ENCODE results near the gene SLC8A1. TPM values are rescaled to one million over a fixed set of nuclear protein-coding genes. Genes with fewer than 3 reads are reported as not detected.

SLC8A1 gene
- total RNA-seq, 1 donor from 2014 or later = 34.8 TPM

- no peak for FAIRE-seq
Measured at GRCh38 chr2:40169856-40170255, 282.0 kb downstream of the SLC8A1 start.

GRCh38 chr2:40169430-40169829 is 282.5 kb downstream of the SLC8A1 start:
- DNase-seq (ENCODE audit: low read depth) = no peak
- Histone ChIP-seq H3K4me2 (ENCODE audit: low read length) (no peak overlapping the region), H3K79me2 (ENCODE audit: insufficient read depth, low read length) (no peaks in the 10 kb centered on the region), H2AFZ (ENCODE audit: low read depth, low read length) (no peak overlapping the region), H3K4me1 (ENCODE audit: insufficient read depth, low read length) (no peaks in the 10 kb centered on the region), H3K36me3 (ENCODE audit: insufficient read depth, low read length) (no peaks in the 10 kb centered on the region), H3K9me3 (ENCODE audit: insufficient read depth, low read depth, low read length) (no peaks in the 10 kb centered on the region), H4K20me1 (ENCODE audit: insufficient read depth, low read length) (no peaks in the 10 kb centered on the region), H3K9ac (ENCODE audit: low read length) (no peak overlapping the region), H3K27me3 (ENCODE audit: insufficient read depth, low read length) (no peaks in the 10 kb centered on the region), H3K27ac (ENCODE audit: low read depth, low read length) (no peak overlapping the region), H3K4me3 (ENCODE audit: insufficient read depth, low read depth, low read length) (no peak overlapping the region)
- no peak overlapping the region for H3K27ac Mint-ChIP-seq (ENCODE audit: unreplicated experiment)
- no peak overlapping the region for H3K4me3 Mint-ChIP-seq (ENCODE audit: unreplicated experiment)
- peaks cover 14% of the 10 kb centered on the region for H3K4me1 Mint-ChIP-seq (ENCODE audit: low read depth, unreplicated experiment)
- no peak for FAIRE-seq
- H3K9me3 Mint-ChIP-seq (ENCODE audit: unreplicated experiment) = no peaks in the 10 kb centered on the region
- no peak for TF ChIP-seq EZH2 (IDR thresholded peaks at IDR 0.05; ENCODE audit: insufficient read depth, low read length)
- TF ChIP-seq CTCF (IDR thresholded peaks at IDR 0.05; ENCODE audit: insufficient read depth, low read depth, low read length) = no peak
- peaks cover 11% of the 10 kb centered on the region for H3K36me3 Mint-ChIP-seq (ENCODE audit: low read depth, unreplicated experiment)
- H3K27me3 Mint-ChIP-seq (ENCODE audit: low read depth, unreplicated experiment) = no peaks in the 10 kb centered on the region

More at GRCh38 chr2:40169856-40170255, 282.0 kb downstream of the SLC8A1 start:
- H3K4me3 ChIP-seq (ENCODE audit: insufficient read depth, low read depth, low read length) = no peak overlapping the region
- no peaks in the 10 kb centered on the region for H3K4me1 ChIP-seq (ENCODE audit: insufficient read depth, low read length)
- no peaks in the 10 kb centered on the region for H3K27me3 ChIP-seq (ENCODE audit: insufficient read depth, low read length)
- H3K4me1 Mint-ChIP-seq (ENCODE audit: low read depth, unreplicated experiment) = peaks cover 14% of the 10 kb centered on the region
- peaks cover 6% of the 10 kb centered on the region for H3K36me3 Mint-ChIP-seq (ENCODE audit: low read depth, unreplicated experiment)
- no peak overlapping the region for H3K27ac Mint-ChIP-seq (ENCODE audit: unreplicated experiment)
- no peak overlapping the region for H2AFZ ChIP-seq (ENCODE audit: low read depth, low read length)
- H3K4me2 ChIP-seq (ENCODE audit: low read length) = no peak overlapping the region
- H3K4me3 Mint-ChIP-seq (ENCODE audit: unreplicated experiment) = no peak overlapping the region
- no peaks in the 10 kb centered on the region for H3K9me3 ChIP-seq (ENCODE audit: insufficient read depth, low read depth, low read length)
- no peaks in the 10 kb centered on the region for H3K27me3 Mint-ChIP-seq (ENCODE audit: low read depth, unreplicated experiment)
- DNase-seq (ENCODE audit: low read depth) = no peak
- H3K9ac ChIP-seq (ENCODE audit: low read length) = no peak overlapping the region
- no peak for TF ChIP-seq EZH2 (IDR thresholded peaks at IDR 0.05; ENCODE audit: insufficient read depth, low read length)
- no peak for TF ChIP-seq CTCF (IDR thresholded peaks at IDR 0.05; ENCODE audit: insufficient read depth, low read depth, low read length)
- no peaks in the 10 kb centered on the region for H3K79me2 ChIP-seq (ENCODE audit: insufficient read depth, low read length)
- H4K20me1 ChIP-seq (ENCODE audit: insufficient read depth, low read length) = no peaks in the 10 kb centered on the region
- no peaks in the 10 kb centered on the region for H3K9me3 Mint-ChIP-seq (ENCODE audit: unreplicated experiment)
- no peak overlapping the region for H3K27ac ChIP-seq (ENCODE audit: low read depth, low read length)
- H3K36me3 ChIP-seq (ENCODE audit: insufficient read depth, low read length) = no peaks in the 10 kb centered on the region

GRCh38 chr2:40168546-40168945 is 283.3 kb downstream of the SLC8A1 start:
- Mint-ChIP-seq H3K27ac (ENCODE audit: unreplicated experiment) (no peak overlapping the region), H3K36me3 (ENCODE audit: low read depth, unreplicated experiment) (peaks cover 16% of the 10 kb centered on the region)
- no peak overlapping the region for H3K4me3 ChIP-seq (ENCODE audit: insufficient read depth, low read depth, low read length)

More at GRCh38 chr2:40168546-40168945, 283.3 kb downstream of the SLC8A1 start:
- no peak overlapping the region for H3K9ac ChIP-seq (ENCODE audit: low read length)
- no peak overlapping the region for H3K4me3 Mint-ChIP-seq (ENCODE audit: unreplicated experiment)
- no peaks in the 10 kb centered on the region for H4K20me1 ChIP-seq (ENCODE audit: insufficient read depth, low read length)
- H3K9me3 Mint-ChIP-seq (ENCODE audit: unreplicated experiment) = no peaks in the 10 kb centered on the region
- no peak overlapping the region for H3K4me2 ChIP-seq (ENCODE audit: low read length)
- H3K27ac ChIP-seq (ENCODE audit: low read depth, low read length) = no peak overlapping the region
- no peaks in the 10 kb centered on the region for H3K4me1 ChIP-seq (ENCODE audit: insufficient read depth, low read length)
- no peaks in the 10 kb centered on the region for H3K79me2 ChIP-seq (ENCODE audit: insufficient read depth, low read length)
- H3K27me3 ChIP-seq (ENCODE audit: insufficient read depth, low read length) = no peaks in the 10 kb centered on the region
- H3K9me3 ChIP-seq (ENCODE audit: insufficient read depth, low read depth, low read length) = no peaks in the 10 kb centered on the region
- H2AFZ ChIP-seq (ENCODE audit: low read depth, low read length) = no peak overlapping the region
- FAIRE-seq = no peak
- H3K27me3 Mint-ChIP-seq (ENCODE audit: low read depth, unreplicated experiment) = no peaks in the 10 kb centered on the region
- peaks cover 14% of the 10 kb centered on the region for H3K4me1 Mint-ChIP-seq (ENCODE audit: low read depth, unreplicated experiment)
- H3K36me3 ChIP-seq (ENCODE audit: insufficient read depth, low read length) = no peaks in the 10 kb centered on the region
- TF ChIP-seq EZH2 (IDR thresholded peaks at IDR 0.05; ENCODE audit: insufficient read depth, low read length) = no peak
- no peak for TF ChIP-seq CTCF (IDR thresholded peaks at IDR 0.05; ENCODE audit: insufficient read depth, low read depth, low read length)
- no peak for DNase-seq (ENCODE audit: low read depth)

Measured in astrocyte (in vitro differentiated cells and primary cell).